LHCN-M2 (cell line): ENCODE data around the gene COG2. TPM values are rescaled to one million over a fixed set of nuclear protein-coding genes. Genes with fewer than 3 reads are reported as not detected.

Source experiments
- DNase-seq: peaks from one replicate; pipeline ENCODE4 v3.0.0-alpha.2; 2012; ENCODE audit warnings: low read depth
- total RNA-seq: library from RNA; depleted of rRNA; stranded (reverse); fragments of >200 nt; gene quantifications from 2 replicates; pipeline ENCODE4 v1.2.3, GENCODE V29; 2014

The COG2 gene
- total RNA-seq, 1 experiment from 2014 or later: 22.7 TPM

DNA sequence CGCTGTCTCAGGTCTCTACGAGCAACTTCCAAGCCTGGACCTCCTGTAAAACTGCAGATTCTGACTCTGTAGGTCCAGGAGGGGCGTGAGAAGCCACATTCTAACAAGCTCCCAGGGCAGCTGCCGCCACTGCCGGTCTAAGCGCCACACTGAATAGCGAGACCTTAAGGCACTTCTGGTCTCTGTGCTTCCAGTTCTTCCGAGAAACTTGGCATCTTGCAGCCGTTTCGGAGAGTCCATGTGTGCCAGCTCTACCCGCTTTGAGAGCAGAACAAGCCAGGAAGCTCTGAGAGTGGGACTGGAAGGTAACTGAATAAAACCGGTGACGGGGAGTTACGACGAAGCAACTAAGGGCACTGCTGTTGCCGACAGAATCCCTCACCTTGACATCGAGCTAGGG, 59.2 kb downstream of the COG2 start:
- DNase-seq: no peak

DNA sequence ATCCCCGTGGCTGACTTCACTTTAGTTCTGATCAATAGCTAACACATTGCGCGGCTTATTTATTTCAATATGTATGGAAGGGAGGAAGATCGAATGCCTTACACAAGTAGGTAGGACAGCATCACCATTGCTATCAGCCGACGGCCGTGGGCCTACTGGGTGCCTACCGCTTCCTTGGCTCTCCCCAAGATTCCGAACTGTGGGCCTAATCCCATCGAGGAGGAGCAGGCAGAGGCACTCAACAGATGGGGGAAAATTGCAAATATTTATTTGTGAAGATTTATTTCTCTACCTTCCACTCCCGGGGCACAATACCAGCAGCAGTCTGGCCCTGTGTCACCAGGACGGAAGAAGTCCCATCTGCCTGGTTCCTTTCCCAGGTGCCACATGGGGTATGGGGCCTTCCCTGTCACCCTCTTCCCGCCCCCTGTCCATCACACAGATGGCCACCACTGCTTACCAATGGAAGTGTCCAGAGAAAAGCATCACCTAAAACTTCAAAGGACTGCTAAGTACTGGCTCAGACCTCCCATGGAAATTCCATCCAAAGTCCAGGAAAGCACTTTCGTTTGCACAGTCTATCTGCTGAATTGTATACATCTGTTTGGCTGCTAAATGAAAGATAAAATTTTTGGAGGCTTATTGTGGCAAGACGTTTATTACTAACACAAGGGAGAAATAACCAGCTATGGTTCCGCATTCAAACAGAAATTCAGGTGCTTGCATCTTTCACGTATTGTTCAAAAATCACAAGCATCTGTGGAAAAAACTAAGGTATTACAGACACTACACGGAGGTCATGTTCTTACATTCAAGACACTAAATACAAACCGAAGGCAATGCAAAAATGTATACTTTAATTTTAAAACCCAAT, 59.9 kb downstream of the COG2 start:
- no peak for DNase-seq

DNA sequence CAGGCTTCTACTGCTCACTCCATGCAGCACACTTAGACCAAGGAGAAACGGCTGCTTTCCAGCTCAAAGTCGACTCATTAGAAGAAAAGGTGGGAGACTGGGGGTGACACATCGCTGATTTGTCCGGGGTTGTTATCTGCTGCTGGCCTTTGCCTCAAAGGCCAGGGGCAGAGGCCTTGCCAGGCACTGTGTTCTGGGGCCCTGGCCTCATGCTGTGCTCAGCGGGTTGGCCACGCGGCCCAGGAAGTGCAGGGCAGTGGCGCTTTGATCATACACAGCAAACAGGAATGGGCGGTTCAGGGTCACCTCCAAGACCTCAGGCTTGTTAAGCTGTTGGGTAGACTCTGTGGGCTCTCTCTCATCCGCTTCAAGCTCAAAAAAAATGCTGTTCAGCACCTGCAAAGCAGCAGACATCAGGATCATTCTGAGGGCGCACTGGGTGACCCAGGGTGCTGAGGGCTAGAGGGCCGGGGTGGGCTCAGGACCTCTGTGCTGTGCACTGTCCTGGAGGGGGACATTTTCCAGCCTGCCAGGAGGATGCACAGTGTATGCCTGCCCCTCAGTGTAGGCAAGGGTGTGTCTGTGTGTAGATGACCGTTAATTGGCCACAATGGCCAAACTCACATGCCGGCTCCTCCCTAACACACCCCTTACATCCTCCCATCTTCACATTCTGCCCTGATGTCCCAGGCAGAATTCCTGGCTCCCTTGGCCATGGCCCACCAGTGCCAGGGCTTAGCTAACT, 60.8 kb downstream of the COG2 start:
- DNase-seq: no peak

DNA sequence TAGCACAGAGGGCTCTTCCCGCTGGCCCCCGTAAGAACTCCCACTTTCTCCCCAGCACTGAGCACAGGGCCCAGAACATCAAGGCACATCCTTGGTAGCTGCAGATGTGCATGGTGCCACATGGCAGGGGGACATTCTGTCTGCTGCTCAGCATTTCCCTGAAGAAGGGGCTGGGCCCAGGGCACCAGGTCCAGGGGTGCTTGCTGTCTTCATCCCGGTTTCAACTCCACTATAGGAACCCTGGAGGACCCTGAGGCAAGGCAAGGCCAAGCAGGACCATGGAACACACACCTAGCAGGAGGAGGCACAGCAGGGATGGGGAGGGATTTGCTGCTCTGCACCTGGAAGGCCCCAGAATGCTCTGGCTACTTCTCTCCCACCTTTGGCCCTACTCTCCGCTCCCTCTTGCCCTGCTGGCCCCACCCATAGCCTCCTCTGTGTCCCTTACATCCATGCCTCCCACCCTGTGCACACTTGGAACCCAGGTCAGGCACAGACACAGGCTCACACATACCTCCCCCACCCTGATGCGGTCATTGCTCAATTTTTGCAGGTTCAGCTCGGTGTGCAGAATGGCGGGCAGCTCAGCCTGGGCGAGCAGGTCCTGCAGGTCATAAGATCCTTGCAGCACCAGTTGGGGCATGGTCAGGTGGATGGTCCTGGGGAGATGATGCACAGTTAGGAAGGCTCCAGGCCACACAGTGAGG, 61.6 kb downstream of the COG2 start:
- no peak for DNase-seq

DNA sequence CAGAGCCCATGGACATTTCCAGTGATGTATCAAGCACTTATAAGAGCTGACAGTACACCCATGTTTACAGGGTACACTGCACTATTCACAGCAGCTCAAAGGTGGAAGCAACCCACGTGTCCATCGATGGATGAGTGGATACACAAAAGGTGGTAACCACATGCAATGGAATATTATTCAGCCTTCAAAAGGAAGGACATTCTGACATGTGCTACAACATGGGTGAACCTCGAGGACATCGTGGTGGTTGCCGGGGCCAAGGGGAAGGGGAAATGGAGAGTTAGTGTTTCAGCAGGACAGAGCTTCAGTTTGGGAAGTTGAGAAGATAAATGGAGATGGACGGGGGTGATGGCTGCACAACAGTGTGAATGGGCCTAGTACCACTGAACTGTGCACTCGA, 62.5 kb downstream of the COG2 start:
- DNase-seq: no peak

DNA sequence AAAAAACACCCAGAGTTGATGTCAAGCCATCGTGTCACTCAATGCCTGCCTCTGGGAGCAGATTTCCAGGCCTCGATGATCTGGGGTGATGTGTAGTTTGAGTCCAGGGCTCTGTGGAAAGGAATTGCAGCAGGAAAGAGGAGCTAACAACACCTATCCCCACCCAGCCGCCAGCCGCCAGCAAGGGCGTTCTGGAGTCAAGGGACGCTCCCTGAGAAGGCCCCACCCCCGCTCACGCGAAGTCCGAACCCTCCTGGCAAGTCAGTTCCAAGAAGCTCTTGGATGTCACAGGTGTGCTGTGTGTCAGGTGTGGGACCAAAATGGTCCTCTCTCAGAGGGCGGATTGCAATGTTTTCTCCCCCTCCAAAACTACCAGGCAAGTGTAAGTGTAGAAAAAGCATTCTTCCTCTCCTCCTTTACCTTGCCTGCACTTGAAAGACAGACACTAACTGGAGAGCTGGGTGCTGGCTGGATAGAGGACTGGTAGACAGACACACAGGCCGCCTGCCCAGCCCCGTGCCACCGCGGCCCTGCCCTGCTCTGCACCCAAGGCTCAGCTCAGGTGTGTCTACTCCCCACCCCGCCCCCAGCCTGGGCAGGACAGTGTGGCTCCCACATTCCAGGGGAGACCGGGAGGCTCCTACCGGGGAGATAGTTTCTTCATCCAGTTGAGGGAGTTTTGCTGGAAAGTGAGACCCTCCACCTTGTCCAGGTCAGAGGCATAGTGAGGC, 63.2 kb downstream of the COG2 start:
- DNase-seq: no peak

DNA sequence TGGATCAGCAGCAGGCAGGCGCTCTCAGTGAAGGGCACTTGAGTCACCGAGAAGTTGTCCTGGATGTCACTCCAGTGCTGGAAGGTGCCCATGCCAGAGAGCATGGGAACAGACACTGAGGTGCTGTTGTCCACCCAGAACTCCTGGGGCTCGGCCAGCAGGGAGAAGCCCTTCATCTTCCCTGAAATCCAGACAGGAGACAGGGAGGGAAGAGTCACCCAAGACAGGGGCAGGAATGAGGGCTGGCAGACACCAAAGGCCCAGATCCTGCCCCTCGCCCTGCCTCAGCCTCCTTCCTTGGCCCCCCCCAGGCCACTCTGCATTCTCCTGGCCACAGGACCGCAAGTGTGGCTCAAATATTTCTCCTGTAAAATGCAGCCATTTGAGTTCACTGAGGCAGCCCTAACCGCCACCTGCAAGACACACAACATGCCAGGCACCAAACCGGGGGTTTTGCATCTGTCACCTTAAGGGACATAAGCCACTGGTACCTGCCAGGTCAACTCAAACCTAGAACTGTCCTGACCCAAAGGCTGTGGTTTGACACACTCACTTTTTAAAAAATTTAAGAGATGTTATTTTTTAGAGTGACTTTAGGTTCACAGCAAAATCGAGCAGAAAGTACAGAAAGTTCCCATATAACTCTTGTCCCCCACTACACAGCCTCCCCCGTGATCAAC, 63.9 kb downstream of the COG2 start:
- DNase-seq: no peak

- DNase-seq: no peak
Measured at GRCh38 chr1:230706887-230707731, 64.8 kb downstream of the COG2 start.

GRCh38 chr1:230707732-230708630, 65.7 kb downstream of the COG2 start:
- DNase-seq: no peak

- no peak for DNase-seq
Measured at GRCh38 chr1:230708631-230709580, 66.6 kb downstream of the COG2 start.

DNA sequence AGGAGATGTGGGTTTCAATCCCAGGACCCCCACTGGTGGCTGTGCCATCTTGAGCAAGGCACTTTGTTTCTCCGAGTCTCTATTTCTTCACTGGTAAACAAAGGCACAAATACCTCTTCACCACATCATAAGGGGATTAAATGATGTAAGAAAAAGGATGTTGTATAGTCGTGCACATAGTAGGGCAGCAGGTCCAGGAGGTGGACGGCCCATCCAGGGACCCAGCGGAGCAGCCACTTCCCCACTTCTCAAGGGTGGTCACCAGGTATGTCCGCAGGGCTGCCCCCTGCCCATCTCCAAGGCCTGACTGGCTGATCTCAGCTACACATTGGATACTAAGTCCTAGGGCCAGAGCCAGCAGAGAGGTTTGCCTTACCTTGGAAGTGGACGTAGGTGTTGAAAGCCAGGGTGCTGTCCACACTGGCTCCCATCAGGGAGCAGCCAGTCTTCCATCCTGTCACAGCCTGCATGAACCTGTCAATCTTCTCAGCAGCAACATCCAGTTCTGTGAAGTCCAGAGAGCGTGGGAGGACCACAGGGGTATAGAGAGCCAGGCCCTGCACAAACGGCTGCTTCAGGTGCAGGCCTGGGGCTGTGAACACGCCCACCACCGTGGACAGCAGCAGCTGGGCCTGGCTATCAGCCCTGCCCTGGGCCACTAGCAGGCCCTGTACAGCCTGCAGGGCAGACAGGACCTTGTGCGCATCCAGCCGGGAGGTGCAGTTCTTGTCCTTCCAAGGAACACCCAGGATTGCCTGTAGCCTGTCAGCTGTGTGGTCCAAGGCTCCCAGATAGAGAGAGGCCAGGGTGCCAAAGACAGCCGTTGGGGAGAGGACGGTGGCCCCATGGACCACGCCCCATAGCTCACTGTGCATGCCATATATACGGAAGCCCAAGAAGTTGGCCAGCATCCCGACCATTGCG, 67.6 kb downstream of the COG2 start:
- DNase-seq: no peak

- no peak for DNase-seq
Measured at GRCh38 chr1:230710543-230710904, 68.2 kb downstream of the COG2 start.

DNA sequence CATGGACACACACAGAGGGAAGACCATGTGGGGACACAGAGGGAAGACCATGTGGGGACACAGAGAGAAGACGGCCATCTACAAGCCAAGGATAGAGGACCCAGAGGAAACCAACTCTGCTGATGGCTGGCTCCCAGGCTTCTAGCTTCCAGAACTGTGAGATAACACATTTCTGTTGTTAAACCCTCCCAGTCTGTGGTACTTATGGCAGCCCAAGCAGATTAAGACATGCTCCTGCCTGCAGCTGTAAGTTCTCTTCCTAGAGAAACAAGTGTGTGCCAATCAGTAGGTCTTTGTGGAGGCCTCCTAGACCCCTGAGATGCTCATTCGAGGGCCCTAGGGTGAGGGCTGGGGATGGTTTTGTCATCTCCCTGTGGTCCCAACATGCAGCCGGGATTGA, 69.0 kb downstream of the COG2 start:
- DNase-seq: no peak

GRCh38 chr1:230712470-230712942, 70.2 kb downstream of the COG2 start:
- DNase-seq: no peak

GRCh38 chr1:230713138-230713537, 70.9 kb downstream of the COG2 start:
- no peak for DNase-seq

GRCh38 chr1:230713547-230713914, 71.2 kb downstream of the COG2 start:
- no peak for DNase-seq
